ENCODE measurements around the gene MND1. TPM values are rescaled to one million over a fixed set of nuclear protein-coding genes. Genes with fewer than 3 reads are reported as not detected.
A peak's percentile ranks its signal among the peaks of the same experiment; 100 is the strongest.

The MND1 gene
- total RNA-seq, 1 donor from 2014 or later: 0.53 TPM

- intact Hi-C loops (cut with micrococcal nuclease): loop anchor here (1.0 to 10.0 kb wide), 4 partner anchors 94 to 1270 kb away; partner anchors contain the start of gene FGG
- Mint-ChIP-seq H3K27me3 (no peaks in the 10 kb centered on the region), H3K36me3 (ENCODE audit: low read depth) (peaks cover 3% of the 10 kb centered on the region), H3K9me3 (no peaks in the 10 kb centered on the region), H3K4me3 (peak overlapping the region; percentile 94), H3K27ac (no peak overlapping the region), H3K4me1 (peaks cover 44% of the 10 kb centered on the region)
- CTCF ChIA-PET: interaction anchor here (0.5 to 2.3 kb wide), 12 partner anchors 30 to 405 kb away, joined by 3 to 21 read pairs (median 4); partner anchors contain the start of gene TMEM131L
- POLR2A ChIA-PET: interaction anchor here (0.9 to 1.8 kb wide), 3 partner anchors 121 to 236 kb away, joined by 3 to 8 read pairs (median 5); partner anchors contain the start of gene TMEM131L
- no peak for TF ChIP-seq CTCF (IDR thresholded peaks at IDR 0.05)
- ATAC-seq (ENCODE audit: low read depth): peak; percentile 33
- peak; percentile 28 for DNase-seq
Observed at GRCh38 chr4:153345012-153345981, 809 bp downstream of the MND1 start.

- no peak for DNase-seq
- ChIA-PET CTCF (interaction anchor here (0.5 to 2.3 kb wide), 12 partner anchors 30 to 404 kb away, joined by 3 to 21 read pairs (median 4); partner anchors contain the start of gene TMEM131L), POLR2A (interaction anchor here (0.9 to 1.8 kb wide), 3 partner anchors 120 to 236 kb away, joined by 3 to 8 read pairs (median 5); partner anchors contain the start of gene TMEM131L)
- TF ChIP-seq CTCF (IDR thresholded peaks at IDR 0.05): no peak
- peak overlapping the region; percentile 94 for H3K4me3 Mint-ChIP-seq
- peaks cover 43% of the 10 kb centered on the region for H3K4me1 Mint-ChIP-seq
- intact Hi-C loops (cut with micrococcal nuclease): loop anchor here (10.0 kb wide), 2 partner anchors 1159 to 1269 kb away; partner anchors contain the start of gene FGG
- no peak for ATAC-seq (ENCODE audit: low read depth)
- H3K27ac Mint-ChIP-seq: no peak overlapping the region
- H3K9me3 Mint-ChIP-seq: no peaks in the 10 kb centered on the region
- H3K36me3 Mint-ChIP-seq (ENCODE audit: low read depth): peaks cover 3% of the 10 kb centered on the region
- no peaks in the 10 kb centered on the region for H3K27me3 Mint-ChIP-seq
Observed at GRCh38 chr4:153346031-153346430, 1.5 kb downstream of the MND1 start.

- peaks cover 38% of the 10 kb centered on the region for H3K4me1 Mint-ChIP-seq
- POLR2A ChIA-PET: interaction anchor here (1.1 kb wide), 1 partner anchor 119 kb away, joined by 8 read pairs; the partner anchor contains the start of gene TMEM131L
Observed at GRCh38 chr4:153346563-153346962, 2.1 kb downstream of the MND1 start.

GRCh38 chr4:153347117-153347516, 2.6 kb downstream of the MND1 start:
- Mint-ChIP-seq H3K9me3 (no peaks in the 10 kb centered on the region), H3K27ac (no peak overlapping the region), H3K36me3 (ENCODE audit: low read depth) (peaks cover 3% of the 10 kb centered on the region), H3K27me3 (no peaks in the 10 kb centered on the region), H3K4me3 (no peak overlapping the region), H3K4me1 (peaks cover 32% of the 10 kb centered on the region)
- DNase-seq: no peak
- POLR2A ChIA-PET: interaction anchor here (0.6 kb wide), 1 partner anchor 13 kb away, joined by 13 read pairs; no protein-coding TSS in a partner anchor
- TF ChIP-seq CTCF (IDR thresholded peaks at IDR 0.05): no peak
- intact Hi-C loops (cut with micrococcal nuclease): loop anchor here (10.0 kb wide), 2 partner anchors 1158 to 1268 kb away; partner anchors contain the start of gene FGG
- CTCF ChIA-PET: interaction anchor here (2.1 to 2.3 kb wide), 3 partner anchors 119 to 297 kb away, joined by 11 to 21 read pairs (median 14); partner anchors contain the start of gene TMEM131L
- ATAC-seq (ENCODE audit: low read depth): no peak

More at GRCh38 chr4:153346563-153346962, 2.1 kb downstream of the MND1 start:
- no peak for ATAC-seq (ENCODE audit: low read depth)
- no peak overlapping the region for H3K4me3 Mint-ChIP-seq
- no peak for TF ChIP-seq CTCF (IDR thresholded peaks at IDR 0.05)
- no peaks in the 10 kb centered on the region for H3K9me3 Mint-ChIP-seq
- H3K36me3 Mint-ChIP-seq (ENCODE audit: low read depth): peaks cover 3% of the 10 kb centered on the region
- intact Hi-C loops (cut with micrococcal nuclease): loop anchor here (10.0 kb wide), 2 partner anchors 1158 to 1268 kb away; partner anchors contain the start of gene FGG
- H3K27me3 Mint-ChIP-seq: no peaks in the 10 kb centered on the region
- no peak for DNase-seq
- CTCF ChIA-PET: interaction anchor here (0.8 to 2.3 kb wide), 5 partner anchors 29 to 297 kb away, joined by 3 to 21 read pairs (median 11); partner anchors contain the start of gene TMEM131L
- no peak overlapping the region for H3K27ac Mint-ChIP-seq
